Large intestine (tissue), 3 donors: ENCODE measurements around the gene OFD1. TPM values are rescaled to one million over a fixed set of nuclear protein-coding genes. Genes with fewer than 3 reads are reported as not detected.

Experiments
- DNase-seq, 2 donors: peaks; one replicate each; pipeline versions ENCODE4 v3.0.0 to v3.0.0-alpha.2; 2013
- H3K27ac ChIP-seq: one replicate; pipeline ENCODE4 v1.5.1; 2013; ENCODE audit warnings: low read length
- H3K27me3 ChIP-seq: 2 replicates; pipeline ENCODE4 v1.6.1; 2013; ENCODE audit warnings: low read length; ENCODE audit not compliant: control insufficient read depth, insufficient read depth
- H3K36me3 ChIP-seq: 2 replicates; pipeline ENCODE4 v1.6.1; 2013; ENCODE audit warnings: low read length; ENCODE audit not compliant: control insufficient read depth, insufficient read depth
- H3K4me1 ChIP-seq: one replicate; pipeline ENCODE4 v1.6.1; 2013; ENCODE audit warnings: low read length; ENCODE audit not compliant: control insufficient read depth, insufficient read depth
- H3K4me3 ChIP-seq: one replicate; pipeline ENCODE4 v1.5.1; 2013; ENCODE audit warnings: low read length
- H3K9me3 ChIP-seq: one replicate; pipeline ENCODE4 v1.6.1; 2013; ENCODE audit warnings: mild to moderate bottlenecking, low read depth, low read length, moderate library complexity; ENCODE audit not compliant: control insufficient read depth
- WGBS: methylation state at CpG from one replicate; pipeline ENCODE4 v1.1.5; 2013; ENCODE audit warnings: low lambda C conversion rate; ENCODE audit not compliant: insufficient coverage; 5-methylcytosine and 5-hydroxymethylcytosine counted together
- polyA plus RNA-seq: library from polyadenylated mRNA; unstranded; fragments of 120-200 nt; gene quantifications from one replicate; pipeline ENCODE4 v1.2.1, GENCODE V29; 2013

Gene OFD1
- polyA plus RNA-seq, 1 donor: 42.8 TPM

GRCh38 chrX:13750204-13750603 lies 15.7 kb downstream of the OFD1 start:
- H3K27ac ChIP-seq: no peak overlapping the region
- DNase-seq: peak in 1 of 2 donors; percentile 40

GRCh38 chrX:13750812-13751211 lies 16.3 kb downstream of the OFD1 start:
- Histone ChIP-seq H3K9me3 (no peaks in the 10 kb centered on the region), H3K27ac (no peak overlapping the region), H3K4me3 (no peak overlapping the region), H3K4me1 (no peaks in the 10 kb centered on the region), H3K27me3 (no peaks in the 10 kb centered on the region), H3K36me3 (peaks cover 23% of the 10 kb centered on the region)
- DNase-seq: no peak

More at GRCh38 chrX:13750204-13750603, 15.7 kb downstream of the OFD1 start:
- Histone ChIP-seq H3K27me3 (no peaks in the 10 kb centered on the region), H3K4me3 (no peak overlapping the region), H3K4me1 (no peaks in the 10 kb centered on the region), H3K36me3 (peaks cover 23% of the 10 kb centered on the region), H3K9me3 (no peaks in the 10 kb centered on the region)

- Histone ChIP-seq H3K9me3 (no peaks in the 10 kb centered on the region), H3K36me3 (peaks cover 25% of the 10 kb centered on the region)
These were observed 17.6 kb downstream of the OFD1 start for GRCh38 chrX:13752141-13752540.

GRCh38 chrX:13752646-13753045 lies 18.1 kb downstream of the OFD1 start:
- Histone ChIP-seq H3K36me3 (peaks cover 24% of the 10 kb centered on the region), H3K27ac (no peak overlapping the region), H3K9me3 (no peaks in the 10 kb centered on the region), H3K4me1 (no peaks in the 10 kb centered on the region), H3K27me3 (no peaks in the 10 kb centered on the region), H3K4me3 (no peak overlapping the region)
- no peak for DNase-seq
- WGBS: no CpG with 5 or more reads among the region's 3 CpGs

More at GRCh38 chrX:13752141-13752540, 17.6 kb downstream of the OFD1 start:
- no CpG with 5 or more reads among the region's 3 CpGs for WGBS
- DNase-seq: no peak
- H3K4me3 ChIP-seq: no peak overlapping the region
- H3K27ac ChIP-seq: no peak overlapping the region
- H3K27me3 ChIP-seq: no peaks in the 10 kb centered on the region
- no peaks in the 10 kb centered on the region for H3K4me1 ChIP-seq

- no peaks in the 10 kb centered on the region for H3K27me3 ChIP-seq
- H3K9me3 ChIP-seq: no peaks in the 10 kb centered on the region
- no peaks in the 10 kb centered on the region for H3K4me1 ChIP-seq
- H3K36me3 ChIP-seq: peaks cover 29% of the 10 kb centered on the region
- WGBS: no CpG with 5 or more reads among the region's 1 CpG
- DNase-seq: peak in 1 of 2 donors; percentile 35
- peak overlapping the region; percentile 23 for H3K27ac ChIP-seq
- no peak overlapping the region for H3K4me3 ChIP-seq
These were observed 20.2 kb downstream of the OFD1 start for GRCh38 chrX:13754765-13755164.

GRCh38 chrX:13755254-13755653 lies 20.7 kb downstream of the OFD1 start:
- DNase-seq: no peak
- Histone ChIP-seq H3K36me3 (peaks cover 33% of the 10 kb centered on the region), H3K4me3 (no peak overlapping the region), H3K27me3 (no peaks in the 10 kb centered on the region), H3K9me3 (no peaks in the 10 kb centered on the region), H3K4me1 (no peaks in the 10 kb centered on the region), H3K27ac (peak overlapping the region; percentile 12)
- no CpG with 5 or more reads among the region's 1 CpG for WGBS

GRCh38 chrX:13756381-13756780 lies 21.8 kb downstream of the OFD1 start:
- Histone ChIP-seq H3K36me3 (peaks cover 38% of the 10 kb centered on the region), H3K4me3 (no peak overlapping the region), H3K27me3 (no peaks in the 10 kb centered on the region), H3K9me3 (no peaks in the 10 kb centered on the region), H3K4me1 (no peaks in the 10 kb centered on the region), H3K27ac (no peak overlapping the region)
- DNase-seq: no peak
- no CpG with 5 or more reads among the region's 4 CpGs for WGBS

GRCh38 chrX:13759152-13759718 lies 24.7 kb downstream of the OFD1 start:
- Histone ChIP-seq H3K27me3 (no peaks in the 10 kb centered on the region), H3K4me3 (no peak overlapping the region), H3K36me3 (peaks cover 41% of the 10 kb centered on the region), H3K9me3 (no peaks in the 10 kb centered on the region), H3K4me1 (no peaks in the 10 kb centered on the region), H3K27ac (no peak overlapping the region)
- DNase-seq: no peak
- WGBS: 86% methylated on average over 1 of the region's 8 CpGs

GRCh38 chrX:13760426-13760825 lies 25.9 kb downstream of the OFD1 start:
- H3K4me1 ChIP-seq: peaks cover 5% of the 10 kb centered on the region
- no peak overlapping the region for H3K27ac ChIP-seq
- H3K9me3 ChIP-seq: no peaks in the 10 kb centered on the region
- H3K36me3 ChIP-seq: peaks cover 43% of the 10 kb centered on the region
- WGBS: no CpG with 5 or more reads among the region's 13 CpGs
- no peak overlapping the region for H3K4me3 ChIP-seq
- DNase-seq: no peak
- H3K27me3 ChIP-seq: no peaks in the 10 kb centered on the region

GRCh38 chrX:13761606-13762414 lies 27.3 kb downstream of the OFD1 start:
- H3K4me3 ChIP-seq: no peak overlapping the region
- WGBS: no CpG with 5 or more reads among the region's 7 CpGs
- no peak overlapping the region for H3K27ac ChIP-seq
- DNase-seq: peak in 1 of 2 donors; percentile 29
- H3K27me3 ChIP-seq: no peaks in the 10 kb centered on the region
- no peaks in the 10 kb centered on the region for H3K9me3 ChIP-seq
- peaks cover 45% of the 10 kb centered on the region for H3K36me3 ChIP-seq
- H3K4me1 ChIP-seq: peaks cover 5% of the 10 kb centered on the region

GRCh38 chrX:13763489-13763888 lies 28.9 kb downstream of the OFD1 start:
- Histone ChIP-seq H3K27me3 (no peaks in the 10 kb centered on the region), H3K27ac (no peak overlapping the region), H3K4me3 (no peak overlapping the region), H3K9me3 (no peaks in the 10 kb centered on the region), H3K4me1 (peaks cover 5% of the 10 kb centered on the region), H3K36me3 (peaks cover 42% of the 10 kb centered on the region)
- DNase-seq: no peak
- WGBS: no CpG with 5 or more reads among the region's 8 CpGs
